ENCODE data around the gene ZDHHC3. TPM values are rescaled to one million over a fixed set of nuclear protein-coding genes. Genes with fewer than 3 reads are reported as not detected.
A peak's percentile ranks its signal among the peaks of the same experiment; 100 is the strongest.

The ZDHHC3 gene
- total RNA-seq, 1 donor from 2014 or later, result 63.7 TPM

GRCh38 chr3:44918087-44918486 lies 57.9 kb downstream of the ZDHHC3 start:
- Mint-ChIP-seq H3K36me3 (peaks cover 9% of the 10 kb centered on the region), H3K4me3 (no peak overlapping the region), H3K27me3 (ENCODE audit: low read depth) (no peaks in the 10 kb centered on the region), H3K4me1 (peaks cover under 1% of the 10 kb centered on the region), H3K9me3 (no peaks in the 10 kb centered on the region), H3K27ac (no peak overlapping the region)
- DNase-seq (ENCODE audit: low spot score in 2 of 2, unreplicated experiment in 2 of 2), result no peak
- TF ChIP-seq CTCF (IDR thresholded peaks at IDR 0.05; ENCODE audit: unreplicated experiment), result no peak

DNA sequence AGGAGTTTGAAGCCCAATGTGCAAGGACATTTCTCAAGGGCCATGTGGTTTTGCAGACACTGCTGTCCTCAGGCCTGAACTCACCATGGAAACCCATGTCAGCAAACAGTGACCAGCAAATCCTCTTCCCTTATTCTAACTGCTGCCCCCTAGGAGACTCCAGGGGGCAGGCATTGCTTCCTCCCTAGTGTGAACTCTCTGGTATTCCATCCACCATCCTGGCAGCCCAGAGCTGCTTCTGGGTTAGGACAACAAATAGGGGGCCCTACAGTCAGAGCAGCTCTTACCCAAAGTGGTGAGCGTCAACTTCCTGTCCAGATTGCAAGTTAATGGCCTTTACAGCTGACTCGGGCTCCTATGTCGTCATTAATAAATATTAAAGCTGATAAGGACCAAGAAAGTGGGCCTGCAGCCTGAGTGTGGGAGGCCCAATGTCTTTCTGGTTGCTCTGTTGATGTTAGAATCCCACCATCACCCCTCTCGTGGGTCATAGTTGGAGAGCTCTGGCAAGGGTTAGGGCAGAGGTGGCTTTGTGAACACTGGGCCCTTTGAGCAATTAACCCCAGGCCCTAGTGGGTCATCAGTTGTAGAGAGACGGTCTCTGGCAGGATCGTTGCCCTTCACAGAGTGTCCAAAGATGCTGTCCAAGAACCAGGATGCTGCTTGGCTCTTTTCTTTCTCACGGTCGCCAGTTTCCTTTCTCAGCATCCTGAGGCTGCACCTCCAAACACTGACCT lies 60.1 kb downstream of the ZDHHC3 start:
- TF ChIP-seq CTCF (IDR thresholded peaks at IDR 0.05; ENCODE audit: unreplicated experiment), result no peak
- H3K36me3 Mint-ChIP-seq, result peaks cover 9% of the 10 kb centered on the region
- no peak for DNase-seq (ENCODE audit: low spot score in 2 of 2, unreplicated experiment in 2 of 2)
- no peak overlapping the region for H3K4me3 Mint-ChIP-seq
- peaks cover 5% of the 10 kb centered on the region for H3K9me3 Mint-ChIP-seq
- no peak overlapping the region for H3K27ac Mint-ChIP-seq
- H3K4me1 Mint-ChIP-seq, result peaks cover 3% of the 10 kb centered on the region
- H3K27me3 Mint-ChIP-seq (ENCODE audit: low read depth), result no peaks in the 10 kb centered on the region

DNA sequence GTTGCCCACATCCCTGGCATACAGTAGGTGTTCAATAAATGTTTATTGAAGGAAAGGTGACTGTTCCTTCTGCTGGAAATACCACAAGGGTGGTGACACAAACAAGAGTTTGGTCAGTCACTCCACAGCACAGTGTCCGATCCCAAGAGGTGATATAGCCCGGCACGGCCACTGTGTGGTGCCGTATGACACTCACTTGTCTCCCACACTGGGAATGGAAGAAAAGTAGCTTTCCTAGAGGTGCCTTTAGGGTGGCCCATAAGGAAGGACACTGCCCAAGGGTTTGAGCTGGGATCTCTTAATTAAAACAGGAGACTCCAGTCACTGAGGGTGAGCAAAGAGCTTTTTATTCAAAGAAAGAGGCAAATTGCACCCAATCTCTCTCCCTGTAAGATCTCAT lies 61.0 kb downstream of the ZDHHC3 start:
- no peak overlapping the region for H3K27ac Mint-ChIP-seq

DNA sequence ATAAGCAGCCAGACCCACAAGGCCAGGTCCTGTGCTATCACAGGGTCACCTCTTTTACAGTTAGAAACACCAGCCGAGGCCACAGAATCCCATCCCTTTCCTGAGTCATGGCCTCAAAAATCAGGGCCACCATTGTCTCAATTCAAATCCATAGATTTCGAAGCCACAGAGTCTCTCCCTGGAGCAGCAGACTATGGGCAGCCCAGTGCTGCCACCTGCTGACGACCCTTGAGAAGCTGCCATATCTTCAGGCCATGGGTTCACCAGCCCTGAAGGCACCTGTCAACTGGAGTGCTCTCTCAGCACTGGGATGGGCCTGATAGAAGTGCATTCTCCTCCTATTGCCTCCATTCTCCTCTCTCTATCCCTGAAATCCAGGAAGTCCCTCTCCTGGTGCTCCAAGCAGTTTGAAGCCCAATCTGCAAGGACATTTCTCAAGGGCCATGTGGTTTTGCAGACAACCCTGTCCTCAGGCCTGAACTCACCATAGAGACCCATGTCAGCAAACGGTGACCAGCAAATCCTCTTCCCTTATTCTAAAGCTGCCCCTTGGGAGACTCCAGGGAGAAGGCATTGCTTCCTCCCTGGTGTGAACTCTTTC lies 62.0 kb downstream of the ZDHHC3 start:
- peak in 1 of 2 experiments; percentile 73 for DNase-seq (ENCODE audit: low spot score in 2 of 2, unreplicated experiment in 2 of 2)
- no peak overlapping the region for H3K27ac Mint-ChIP-seq
- no peak overlapping the region for H3K4me3 Mint-ChIP-seq
- peaks cover 5% of the 10 kb centered on the region for H3K36me3 Mint-ChIP-seq
- H3K4me1 Mint-ChIP-seq, result peaks cover 6% of the 10 kb centered on the region
- TF ChIP-seq CTCF (IDR thresholded peaks at IDR 0.05; ENCODE audit: unreplicated experiment), result peak; percentile 76
- peaks cover 5% of the 10 kb centered on the region for H3K9me3 Mint-ChIP-seq
- no peaks in the 10 kb centered on the region for H3K27me3 Mint-ChIP-seq (ENCODE audit: low read depth)

More for the DNA sequence above, 61.0 kb downstream of the ZDHHC3 start:
- peaks cover 3% of the 10 kb centered on the region for H3K4me1 Mint-ChIP-seq
- TF ChIP-seq CTCF (IDR thresholded peaks at IDR 0.05; ENCODE audit: unreplicated experiment), result no peak
- H3K27me3 Mint-ChIP-seq (ENCODE audit: low read depth), result no peaks in the 10 kb centered on the region
- H3K36me3 Mint-ChIP-seq, result peaks cover 5% of the 10 kb centered on the region
- H3K4me3 Mint-ChIP-seq, result no peak overlapping the region
- DNase-seq (ENCODE audit: low spot score in 2 of 2, unreplicated experiment in 2 of 2), result no peak
- peaks cover 5% of the 10 kb centered on the region for H3K9me3 Mint-ChIP-seq

- Mint-ChIP-seq H3K27ac (no peak overlapping the region), H3K9me3 (peaks cover 5% of the 10 kb centered on the region), H3K27me3 (ENCODE audit: low read depth) (no peaks in the 10 kb centered on the region), H3K4me3 (no peak overlapping the region), H3K36me3 (no peaks in the 10 kb centered on the region), H3K4me1 (peaks cover 6% of the 10 kb centered on the region)
- no peak for TF ChIP-seq CTCF (IDR thresholded peaks at IDR 0.05; ENCODE audit: unreplicated experiment)
- DNase-seq (ENCODE audit: low spot score in 2 of 2, unreplicated experiment in 2 of 2), result no peak
Measured at GRCh38 chr3:44910693-44911092, 65.3 kb downstream of the ZDHHC3 start.

Data from mesothelial cell of epicardium (in vitro differentiated cells).